ENCODE results near the gene ATG13.
"Not testable (repeated sequence)": the region's sequence is repeated elsewhere in the genome, so short reads cannot be mapped to it uniquely, and the experiment has no call there.

The ATG13 gene

DNA sequence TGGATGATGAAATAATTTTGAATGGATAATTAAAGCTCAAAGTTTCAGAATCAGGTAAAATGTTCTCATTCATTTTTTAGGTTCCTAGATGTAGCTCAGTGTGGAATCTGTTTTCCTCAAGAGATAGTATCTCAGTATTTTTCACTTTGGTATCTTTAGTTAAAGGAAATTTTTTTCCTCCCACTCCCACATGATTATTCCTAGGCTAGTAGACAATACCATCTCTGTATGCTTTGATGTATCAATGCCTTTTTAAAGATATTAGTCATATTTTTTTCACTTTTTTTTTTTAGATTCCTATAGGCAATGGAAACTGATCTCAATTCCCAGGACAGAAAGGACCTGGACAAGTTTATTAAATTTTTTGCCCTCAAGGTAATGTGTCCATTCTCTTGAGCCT, 26.6 kb downstream of the ATG13 start:
- no peak for DNase-seq (ENCODE audit: low spot score)

DNA sequence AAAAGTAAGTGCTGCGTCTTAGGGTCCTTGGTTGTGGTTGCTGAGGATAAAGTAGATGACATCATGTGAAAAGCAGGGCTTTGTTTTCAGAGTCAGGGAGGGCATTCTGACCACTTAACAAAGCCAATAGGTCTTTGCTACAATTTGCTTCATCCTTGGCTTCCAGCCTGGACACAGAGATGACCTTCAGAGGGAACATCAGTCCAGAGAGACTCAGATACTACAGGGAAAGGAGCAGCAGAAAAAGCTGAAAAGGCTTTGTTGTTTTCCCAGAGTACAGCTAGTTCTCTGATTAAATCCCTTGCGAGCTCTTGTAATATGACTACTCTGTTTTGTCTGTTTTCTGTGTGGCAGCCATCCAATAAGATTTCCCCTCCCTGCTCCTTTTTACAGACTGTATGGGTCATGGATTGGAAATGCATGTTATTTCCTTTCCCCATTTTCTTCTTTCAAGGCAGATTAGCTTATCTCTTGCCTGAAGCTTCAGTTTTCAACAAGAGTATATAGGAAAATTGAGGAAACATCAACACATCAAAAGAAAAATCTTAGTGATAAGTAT, 31.9 kb downstream of the ATG13 start:
- peak; percentile 81 for DNase-seq (ENCODE audit: low spot score)

DNA sequence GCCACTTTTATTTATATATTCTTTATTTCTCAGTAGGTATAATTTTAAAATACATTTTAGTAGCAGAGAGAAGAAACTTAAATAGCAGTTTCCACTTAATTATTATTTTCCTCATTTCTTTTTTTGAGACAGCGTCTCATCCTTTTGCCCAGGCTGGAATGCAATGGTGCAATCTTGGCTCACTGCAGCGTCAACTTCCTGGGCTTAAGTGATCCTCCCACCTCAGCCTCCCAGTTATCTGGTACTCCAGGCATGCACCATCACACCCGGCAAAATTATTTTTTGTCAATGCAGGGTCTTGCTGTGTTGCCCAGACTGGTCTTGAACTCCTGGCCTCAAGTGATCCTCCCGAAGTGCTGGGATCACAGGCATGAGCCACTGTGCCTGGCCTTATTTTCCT, 38.3 kb downstream of the ATG13 start:
- no peak for DNase-seq (ENCODE audit: low spot score)

DNA sequence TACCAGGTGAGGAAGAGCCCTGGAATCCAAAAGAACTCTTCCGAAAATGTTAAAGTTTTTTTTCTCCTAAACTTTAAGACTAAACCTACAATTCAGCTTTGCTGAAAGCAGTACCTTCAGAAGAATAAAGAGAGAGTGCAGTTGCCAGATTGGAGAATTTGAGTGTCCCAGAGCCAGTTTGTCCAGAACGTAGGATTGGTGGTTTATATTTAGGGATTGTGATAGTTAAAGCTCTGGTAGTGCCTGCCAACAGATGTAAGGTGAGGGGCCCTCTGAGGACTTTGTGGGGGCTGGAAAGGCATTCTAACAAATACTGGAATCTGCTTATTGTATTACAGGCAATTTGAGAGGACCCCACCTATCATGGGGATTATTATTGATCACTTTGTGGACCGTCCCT, 39.8 kb downstream of the ATG13 start:
- DNase-seq (ENCODE audit: low spot score): no peak

DNA sequence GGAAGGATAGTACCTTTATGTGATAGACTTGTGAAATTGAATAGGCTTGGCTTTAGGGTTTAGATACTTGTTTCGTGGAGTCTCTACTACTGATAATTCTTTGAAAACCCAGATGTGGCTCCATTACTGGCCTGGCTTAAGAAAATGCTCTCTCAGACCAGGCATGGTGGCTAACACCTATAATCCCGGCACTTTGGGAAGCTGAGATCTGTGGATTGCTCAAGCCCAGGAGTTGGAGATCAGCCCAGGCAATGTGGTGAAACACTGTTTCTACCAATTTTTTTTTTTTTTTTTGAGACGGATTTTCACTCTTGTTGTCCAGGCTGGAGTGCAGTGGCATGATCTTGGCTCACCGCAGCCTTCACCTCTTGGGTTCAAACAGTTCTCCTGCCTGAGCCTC, 40.9 kb downstream of the ATG13 start:
- no peak for DNase-seq (ENCODE audit: low spot score)

DNA sequence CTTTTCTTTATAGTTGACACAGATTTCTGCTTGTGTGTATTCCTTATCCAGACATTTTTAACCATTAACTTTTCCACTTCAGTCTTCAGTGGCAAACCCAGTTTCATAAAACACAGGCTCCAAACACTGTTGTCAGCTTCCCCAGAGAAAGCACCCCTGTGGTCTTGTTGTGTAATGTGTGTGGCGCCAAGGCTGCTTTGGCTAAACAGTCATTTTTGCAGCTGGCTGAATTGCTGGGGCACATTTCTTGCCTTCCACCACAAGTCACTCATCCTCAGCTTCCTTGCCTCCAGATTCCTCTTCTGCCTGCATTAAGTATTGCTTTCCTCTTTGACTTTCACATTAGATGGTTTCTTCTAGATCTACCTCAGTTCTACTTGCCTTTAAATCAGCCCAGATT, 42.6 kb downstream of the ATG13 start:
- no peak for DNase-seq (ENCODE audit: low spot score)

DNA sequence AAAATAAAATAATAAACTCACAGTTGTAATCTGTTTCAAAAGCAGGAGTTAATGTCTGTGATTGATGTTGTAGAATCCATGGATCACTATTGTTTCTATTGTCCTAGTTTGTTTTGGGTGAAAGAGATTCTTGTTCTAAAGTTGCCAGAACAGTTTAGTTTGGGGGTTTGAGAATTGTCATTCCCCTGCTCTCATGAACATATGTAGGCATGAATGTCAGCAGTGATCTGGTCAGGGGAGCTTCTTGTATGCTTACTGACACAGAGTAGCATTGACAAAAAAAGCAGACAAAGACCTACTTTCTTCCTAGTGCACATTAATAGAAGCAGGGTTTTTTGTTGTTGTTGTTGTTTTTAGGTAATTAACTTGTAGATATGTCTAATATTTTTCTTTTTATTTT, 44.5 kb downstream of the ATG13 start:
- no peak for DNase-seq (ENCODE audit: low spot score)

DNA sequence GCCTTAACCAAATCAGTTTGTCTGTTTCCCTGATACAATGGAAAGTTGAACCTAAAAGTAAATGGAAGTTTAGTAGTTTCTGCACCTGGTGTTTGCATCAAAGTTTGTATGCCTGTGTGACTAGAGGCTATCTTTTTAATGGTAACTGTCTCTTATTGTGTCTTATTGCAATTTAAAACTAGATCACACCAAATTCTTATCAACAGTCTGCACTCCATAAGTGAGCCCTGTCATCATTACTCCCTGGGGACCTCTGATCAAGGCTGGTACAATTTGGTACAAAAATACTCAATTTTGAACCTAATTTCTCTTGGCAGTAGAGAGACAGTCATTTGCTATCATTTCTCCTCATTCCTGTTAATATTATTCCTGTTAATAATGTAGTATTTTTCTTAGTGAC, 45.0 kb downstream of the ATG13 start:
- DNase-seq (ENCODE audit: low spot score): no peak

DNA sequence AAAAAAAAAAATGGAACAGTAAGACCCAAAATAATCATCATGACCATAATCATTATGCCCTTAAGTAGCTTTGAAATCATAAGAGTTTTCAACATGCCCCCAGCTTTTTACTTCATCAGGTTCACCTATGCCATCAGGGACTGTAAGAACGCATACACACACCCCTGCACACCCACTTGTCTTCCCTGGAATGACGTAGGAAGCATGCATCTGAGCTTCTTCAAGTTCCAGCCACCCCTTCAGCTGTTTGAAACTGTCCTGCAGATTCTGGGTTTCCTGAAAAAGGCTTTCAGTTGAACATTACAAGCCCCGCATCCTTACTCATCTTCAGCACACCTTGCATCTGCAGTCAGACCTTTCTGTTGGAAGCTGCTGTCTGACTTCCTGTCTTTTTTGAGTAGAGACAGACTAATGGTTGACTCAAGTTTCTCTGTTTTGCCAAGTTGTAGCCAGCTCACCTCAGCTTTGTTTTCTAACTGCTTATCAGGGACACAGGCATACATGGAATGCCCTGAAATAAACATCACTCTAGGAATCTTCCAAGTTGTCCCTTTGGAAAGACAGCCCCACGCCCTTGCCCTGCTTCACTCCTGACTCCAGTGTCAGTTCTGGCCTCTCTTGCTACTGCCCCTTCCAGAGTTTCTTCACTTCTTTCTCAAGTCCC, 46.1 kb downstream of the ATG13 start:
- no peak for DNase-seq (ENCODE audit: low spot score)

DNA sequence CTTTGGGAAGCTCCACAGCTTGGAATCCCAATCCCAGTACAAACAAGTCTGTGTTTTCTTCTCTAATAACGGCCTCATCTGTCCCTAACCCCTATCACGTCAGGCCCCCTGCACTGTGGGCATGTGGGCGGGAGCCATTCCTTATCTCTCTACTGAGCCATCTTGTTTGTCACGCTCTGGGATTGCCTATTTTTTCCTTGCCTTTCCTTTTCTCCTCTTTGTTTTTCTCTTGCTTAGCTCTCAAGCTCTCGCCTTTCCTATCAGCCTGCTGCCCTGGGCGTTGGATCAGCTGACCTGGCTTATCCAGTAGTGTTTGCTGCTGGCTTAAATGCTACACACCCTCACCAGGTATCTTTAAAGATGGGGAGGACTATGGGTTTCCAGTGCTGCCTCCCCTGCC, 47.3 kb downstream of the ATG13 start:
- no peak for DNase-seq (ENCODE audit: low spot score)

DNA sequence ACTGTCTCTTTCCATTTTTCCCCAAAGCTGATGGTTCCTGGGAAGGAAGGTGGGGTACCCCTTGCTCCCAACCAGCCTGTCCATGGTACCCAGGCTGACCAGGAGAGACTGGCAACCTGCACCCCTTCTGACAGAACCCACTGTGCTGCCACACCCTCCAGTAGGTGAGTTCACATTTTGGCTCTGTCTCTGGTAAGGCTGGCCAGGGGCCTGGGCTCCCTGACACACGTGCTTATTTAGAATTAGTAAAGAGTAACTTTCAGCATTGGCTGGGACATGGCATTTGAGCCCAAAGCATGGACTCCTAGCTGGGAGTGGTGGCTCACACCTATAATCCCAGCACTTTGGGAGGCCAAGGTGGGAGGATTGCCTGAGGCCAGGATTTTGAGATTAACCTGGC, 48.0 kb downstream of the ATG13 start:
- no peak for DNase-seq (ENCODE audit: low spot score)

DNA sequence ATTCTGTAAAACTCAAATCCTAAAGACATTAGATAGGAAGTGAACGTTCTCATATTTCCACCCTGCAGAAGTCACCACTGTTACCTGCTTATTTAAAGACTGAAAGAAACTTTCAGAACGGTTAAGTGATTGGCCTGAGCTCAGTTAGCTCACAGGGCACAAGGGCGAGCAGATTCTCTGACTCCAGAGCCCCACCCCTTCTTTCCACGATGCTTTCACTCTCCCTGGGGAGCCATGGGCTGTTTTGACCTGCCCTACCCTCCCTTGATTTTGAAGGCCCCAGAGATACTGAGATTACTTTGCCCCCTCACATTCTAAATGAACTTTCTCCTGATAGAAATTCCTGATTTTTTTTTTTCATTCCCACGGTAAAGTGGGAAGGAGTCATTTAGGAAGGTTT, 49.2 kb downstream of the ATG13 start:
- DNase-seq (ENCODE audit: low spot score): no peak

DNA sequence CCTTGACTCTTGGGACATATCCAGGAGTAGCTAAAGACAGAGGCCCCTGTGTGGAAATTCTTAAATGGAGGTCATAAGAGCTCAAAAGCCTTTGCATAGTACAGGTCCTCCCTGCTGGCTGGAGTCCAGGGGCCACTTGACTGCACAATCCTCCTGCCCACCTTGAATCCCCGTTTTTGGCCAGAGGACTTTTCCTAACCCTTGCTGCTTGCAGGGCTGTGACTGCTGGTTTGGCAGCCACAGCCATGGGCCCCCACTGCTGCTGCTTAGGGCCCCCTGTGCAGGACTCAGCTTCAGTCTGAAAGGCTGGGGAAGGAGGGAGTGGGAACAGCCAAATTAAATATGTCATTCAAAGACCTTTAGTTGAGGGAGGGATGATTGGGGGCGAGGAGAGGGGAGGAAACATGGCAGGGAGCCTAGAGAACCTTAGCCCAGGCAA, 49.7 kb downstream of the ATG13 start:
- DNase-seq (ENCODE audit: low spot score): no peak

DNA sequence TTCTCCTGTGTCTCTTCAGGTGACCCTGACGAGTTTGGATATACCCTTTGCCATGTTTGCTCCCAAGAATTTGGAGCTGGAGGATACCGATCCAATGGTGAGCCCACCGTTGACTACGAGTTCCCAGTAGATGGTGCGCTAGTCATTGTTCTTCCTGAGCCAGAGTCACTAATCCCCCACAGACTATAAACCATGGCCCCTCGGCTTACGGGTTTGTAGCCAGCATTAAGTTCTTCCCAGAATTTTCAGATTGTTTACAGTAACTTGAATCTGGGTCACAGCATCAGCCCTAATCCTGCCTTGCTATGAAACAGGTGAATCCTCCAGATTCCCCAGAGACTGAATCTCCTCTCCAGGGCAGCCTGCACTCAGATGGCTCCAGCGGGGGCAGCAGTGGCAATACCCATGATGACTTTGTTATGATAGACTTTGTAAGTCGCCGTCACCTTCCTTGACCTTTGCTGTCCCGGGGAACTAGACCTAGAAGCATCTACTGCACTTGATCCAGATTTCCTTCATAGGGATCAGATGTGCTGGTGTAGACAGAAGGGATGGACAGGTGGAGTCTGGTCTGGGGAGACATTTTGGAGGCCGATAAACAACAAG, 51.2 kb downstream of the ATG13 start:
- no peak for DNase-seq (ENCODE audit: low spot score)

DNA sequence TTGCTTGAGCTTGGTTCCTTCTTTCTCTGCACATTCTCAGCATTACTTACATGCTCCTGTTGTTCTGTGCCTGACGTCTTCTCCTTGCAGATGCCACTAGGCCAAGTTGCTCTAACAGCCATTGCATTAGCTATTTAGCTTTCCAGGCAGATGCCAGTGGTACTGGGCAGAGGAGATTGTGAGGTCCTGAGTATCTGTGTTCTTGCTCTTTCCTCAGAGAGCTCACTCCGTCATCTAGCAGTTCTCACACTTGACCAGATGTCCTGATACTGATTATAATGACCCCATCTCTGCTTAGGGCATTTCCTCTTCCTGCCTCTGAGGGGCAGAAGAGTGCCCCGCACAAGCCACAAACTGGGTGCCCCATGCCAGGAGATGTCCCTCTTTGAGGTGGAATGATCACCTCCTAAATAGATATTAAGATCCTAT, 52.4 kb downstream of the ATG13 start:
- no peak for DNase-seq (ENCODE audit: low spot score)

DNA sequence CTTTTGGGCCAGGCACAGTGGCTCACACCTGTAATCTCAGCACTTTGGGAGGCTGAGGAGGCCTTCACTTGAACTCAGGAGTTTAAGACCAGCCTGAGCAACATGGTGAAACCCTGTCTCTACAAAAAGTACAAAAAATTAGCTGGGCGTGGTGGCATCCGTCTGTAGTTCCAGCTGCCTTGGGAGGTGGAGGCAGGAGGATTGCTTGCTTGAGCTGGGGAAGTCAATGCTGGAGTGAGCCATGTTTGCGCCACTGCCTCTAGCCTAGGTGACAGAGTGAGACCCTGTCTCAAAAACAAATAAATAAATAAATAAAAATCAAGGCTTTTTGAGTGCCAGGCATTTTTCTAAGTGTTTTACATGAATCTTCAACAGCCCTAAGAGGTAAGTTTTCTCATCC, 53.2 kb downstream of the ATG13 start:
- not testable (repeated sequence) for DNase-seq (ENCODE audit: low spot score)

DNA sequence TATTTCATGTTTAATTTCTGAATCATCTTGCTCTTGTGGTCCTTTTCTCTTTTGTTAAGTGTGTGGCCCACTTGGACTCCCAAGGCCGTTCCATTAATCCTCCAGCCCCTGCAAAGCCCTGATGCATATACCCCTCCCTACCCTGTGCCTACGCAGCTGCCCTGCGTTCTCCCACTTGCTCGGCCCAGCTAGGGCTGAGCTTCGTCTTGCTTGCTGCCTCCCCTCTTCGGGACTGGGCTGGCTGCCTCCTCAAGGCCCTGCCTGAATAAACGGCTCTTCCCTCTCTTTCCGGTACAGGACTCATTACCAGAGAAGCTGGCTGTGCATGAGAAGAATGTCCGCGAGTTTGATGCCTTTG, 54.6 kb downstream of the ATG13 start:
- no peak for DNase-seq (ENCODE audit: low spot score)

DNA sequence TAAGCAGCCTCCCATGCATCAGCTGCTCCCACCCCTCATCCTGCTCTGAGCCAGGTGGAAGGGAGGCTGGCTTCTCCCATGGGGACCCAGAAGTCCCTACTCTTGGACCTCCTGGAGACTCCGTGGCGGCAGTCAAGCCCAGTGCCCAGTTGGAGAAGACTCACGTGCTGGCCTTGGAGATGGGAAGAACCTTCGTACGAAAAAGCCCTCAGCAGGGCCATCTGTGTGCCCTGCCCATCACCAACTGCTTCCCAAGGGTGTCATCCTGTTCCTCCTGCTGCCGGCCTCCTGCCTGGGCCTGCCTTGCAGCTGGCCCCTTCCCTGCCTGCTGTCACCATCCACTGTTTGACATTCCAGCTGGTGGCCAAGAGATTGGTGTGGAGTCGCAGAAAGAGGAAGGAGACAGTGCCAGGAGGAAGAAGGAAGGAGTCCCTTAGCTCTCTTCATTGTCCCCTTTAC, 55.1 kb downstream of the ATG13 start:
- DNase-seq (ENCODE audit: low spot score): no peak

DNA sequence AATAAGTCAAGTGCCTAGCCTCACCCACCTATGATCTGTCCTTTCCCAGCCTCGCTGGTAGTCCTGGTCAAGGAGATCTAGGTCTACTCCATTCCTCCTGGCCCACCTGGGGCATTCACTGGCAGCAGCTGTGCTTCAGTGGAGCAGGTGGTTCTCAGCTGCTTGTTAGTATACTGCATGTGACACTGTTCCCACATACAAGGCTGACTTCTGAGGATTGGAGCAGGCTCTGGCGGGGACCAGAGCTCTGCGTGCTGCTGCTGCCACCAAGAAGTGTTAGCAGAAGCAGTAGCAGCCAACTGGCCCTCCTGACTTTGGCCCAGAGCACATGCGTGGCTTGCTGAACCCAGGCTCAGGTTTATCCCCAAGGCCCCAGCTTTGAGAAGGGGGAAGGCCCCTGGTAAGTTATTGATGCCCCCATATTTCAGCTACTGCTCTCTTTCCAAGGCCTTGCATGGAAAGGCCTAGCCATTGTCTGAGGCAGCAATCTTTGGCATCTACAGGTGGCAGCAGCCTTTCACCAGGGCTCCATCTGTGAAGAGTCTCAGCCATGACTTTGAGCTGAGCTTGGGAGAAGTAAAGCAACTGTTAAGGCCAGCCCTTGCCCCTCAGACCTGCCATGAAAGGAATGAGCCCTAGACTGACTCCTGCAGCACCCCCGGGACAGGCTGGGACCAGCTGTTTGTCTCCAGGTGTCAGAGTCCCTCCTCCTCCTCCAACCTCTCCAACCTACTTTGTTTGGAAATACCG, 56.5 kb downstream of the ATG13 start:
- no peak for DNase-seq (ENCODE audit: low spot score)

DNA sequence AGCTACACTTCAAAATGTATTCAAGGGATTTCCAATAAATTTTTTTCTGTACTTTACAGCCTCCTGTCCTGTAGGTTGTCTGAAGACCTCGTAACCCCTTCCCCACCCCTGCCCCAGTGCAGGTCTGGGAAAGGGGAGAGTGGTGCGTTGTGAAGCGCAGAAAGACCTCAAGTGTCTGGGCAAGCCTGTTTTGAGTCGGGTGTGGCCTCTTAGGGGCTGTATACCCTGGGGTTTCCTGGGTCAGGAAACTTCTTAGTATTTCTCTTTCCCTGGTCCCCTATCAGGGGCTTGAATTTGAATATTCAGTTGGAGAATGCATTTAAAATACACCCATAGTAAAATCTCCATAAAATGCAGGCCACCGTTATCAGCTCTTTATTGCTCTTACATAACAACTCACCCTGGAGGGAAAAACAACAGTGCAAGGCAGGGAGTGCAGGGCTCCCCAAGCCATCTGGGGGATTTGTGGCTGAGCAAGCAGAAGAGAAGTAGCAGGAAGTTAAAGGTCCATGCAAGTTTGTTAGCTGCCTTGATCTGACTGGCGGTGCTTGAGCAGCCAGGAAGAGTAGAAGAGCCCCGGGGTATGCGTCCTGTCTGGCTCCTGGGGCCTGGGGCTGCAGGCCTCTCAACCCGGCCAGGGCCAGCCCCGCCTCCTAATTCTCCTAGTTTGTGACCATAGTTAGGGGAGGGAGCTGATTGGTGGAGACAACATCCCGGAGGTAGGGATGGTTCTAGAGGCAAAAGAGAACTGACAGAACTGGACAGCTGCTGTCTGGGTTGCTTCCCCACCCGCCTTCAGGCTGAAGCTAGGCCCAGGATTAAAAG, 57.3 kb downstream of the ATG13 start:
- DNase-seq (ENCODE audit: low spot score): no peak

DNA sequence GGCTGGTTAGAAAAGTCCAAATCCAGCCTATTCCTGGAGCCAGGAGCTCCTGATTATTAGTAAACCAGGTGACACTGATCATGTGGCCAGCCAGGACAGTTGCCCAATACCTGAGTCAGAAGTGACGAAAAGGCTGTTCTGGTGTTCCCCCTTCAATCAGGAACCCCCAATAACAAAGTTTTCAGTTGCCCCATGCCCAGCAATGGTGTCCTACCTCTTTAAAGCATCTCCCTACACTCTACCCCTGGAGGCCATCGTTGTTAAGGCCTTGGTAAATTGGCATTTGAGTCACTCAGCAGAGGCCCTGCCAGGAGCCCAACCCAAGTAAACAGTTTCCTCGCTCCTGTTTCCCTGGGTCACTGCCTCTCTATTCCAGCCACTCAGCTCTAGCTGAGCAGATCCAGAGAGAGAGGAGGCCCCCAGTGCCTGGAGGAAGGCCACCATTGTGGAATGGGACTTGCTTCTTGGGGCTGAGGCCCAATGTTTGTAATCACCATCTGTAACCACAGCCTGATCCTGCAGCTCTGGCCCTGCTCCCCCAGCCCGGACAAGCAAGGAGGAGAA, 58.0 kb downstream of the ATG13 start:
- DNase-seq (ENCODE audit: low spot score): peak; percentile 75

DNA sequence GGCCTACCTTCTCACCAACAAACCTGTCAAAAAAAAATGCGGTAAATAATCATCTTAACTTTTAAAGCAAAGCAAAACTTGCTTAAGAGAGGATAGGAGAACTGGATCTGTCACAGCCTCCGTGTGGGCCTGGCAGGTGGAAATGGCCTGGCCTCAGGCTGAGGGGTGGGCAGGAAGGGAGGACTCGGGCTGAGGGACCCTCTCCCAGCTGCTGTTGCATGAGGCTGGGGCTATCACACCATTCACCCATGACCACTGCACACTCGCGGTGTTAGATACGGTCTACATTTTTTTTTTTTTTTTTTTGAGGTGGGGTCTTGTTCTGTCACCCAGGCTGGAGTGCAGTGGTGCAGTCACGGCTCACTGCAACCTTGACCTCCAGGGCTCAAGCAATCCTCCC, 58.6 kb downstream of the ATG13 start:
- no peak for DNase-seq (ENCODE audit: low spot score)
